K562 (cell line): ENCODE measurements around the gene KHDC1L. TPM values are rescaled to one million over a fixed set of nuclear protein-coding genes. Genes with fewer than 3 reads are reported as not detected.

ENCODE experiments used
- ADNP ChIP-seq: fragments of 200-800 bp; sonication (Bioruptor generic); IDR thresholded peaks from 2 replicates; pipeline ENCODE4 v1.6.1; 2016; ENCODE audit warnings: missing genetic modification characterization, missing compliant biosample characterization
- CREM ChIP-seq: IDR thresholded peaks from 2 replicates; pipeline ENCODE4 v1.6.1; 2014; ENCODE audit warnings: antibody characterized with exemption, low read depth
- CTCFL ChIP-seq: IDR thresholded peaks from 2 replicates; pipeline ENCODE4 v1.6.1; 2011; ENCODE audit warnings: borderline replicate concordance, low read depth, mild to moderate bottlenecking, moderate library complexity, low read length; ENCODE audit not compliant: insufficient read depth, poor library complexity, severe bottlenecking
- ELK1 ChIP-seq: sonication (generic); formaldehyde crosslinking; IDR thresholded peaks from 2 replicates; pipeline ENCODE4 v1.8.1; 2022; ENCODE audit warnings: missing genetic modification reagents
- ETS1 ChIP-seq: conservative IDR thresholded peaks from 2 replicates; pipeline ENCODE4 v1.6.1; 2011; ENCODE audit warnings: low read depth, mild to moderate bottlenecking, low read length; ENCODE audit not compliant: control insufficient read depth
- FOSL1 ChIP-seq: fragments of 200-800 bp; sonication (Bioruptor generic); conservative IDR thresholded peaks from 2 replicates; pipeline ENCODE4 v1.6.1; 2016; ENCODE audit warnings: missing genetic modification characterization, missing compliant biosample characterization
- NR2F6 ChIP-seq: fragments of 450-650 bp; formaldehyde crosslinking; IDR thresholded peaks from 2 replicates; pipeline ENCODE4 v1.4.0; 2020; ENCODE audit warnings: mild to moderate bottlenecking
- TAF15 ChIP-seq: fragments of 200-400 bp; formaldehyde crosslinking; IDR thresholded peaks from 2 replicates; pipeline ENCODE4 v1.6.1; 2017; ENCODE audit warnings: mild to moderate bottlenecking, low read depth, low read length, moderate library complexity
- TBP ChIP-seq: optimal IDR thresholded peaks from 2 replicates; pipeline ENCODE3; 2011; ENCODE audit warnings: low read depth, low read length, improper control_type of control experiment
- ZBTB34 ChIP-seq: fragments of 250-450 bp; sonication (Bioruptor Pico); IDR thresholded peaks from 2 replicates; pipeline ENCODE4 v1.8.0; 2021; ENCODE audit warnings: mild to moderate bottlenecking, moderate library complexity
- ZBTB7A ChIP-seq: IDR thresholded peaks from 2 replicates; pipeline ENCODE4 v1.6.1; 2011; ENCODE audit warnings: low read depth, mild to moderate bottlenecking, low read length, moderate library complexity, borderline replicate concordance; ENCODE audit not compliant: control insufficient read depth
- ZNF592 ChIP-seq: fragments of 450-650 bp; IDR thresholded peaks from 2 replicates; pipeline ENCODE4 v1.6.1; 2017; ENCODE audit warnings: antibody characterized with exemption, mild to moderate bottlenecking
- polyA plus RNA-seq, 8 experiments: library from polyadenylated mRNA; depleted of rRNA in 4 of 8; stranded (reverse) in 5 of 8; unstranded in 3 of 8; fragments of >200 nt; fragmentation: Nextera tagmentation in 2 of 8; fragmentation: Illumina TruSeq in 1 of 8; extraction: Ambion mirVana in 2 of 8; extraction: Trizol in 1 of 8; gene quantifications; 2 replicates each; pipeline versions ENCODE4 v1.2.1 to v1.2.3, GENCODE V29; 2011 to 2014; ENCODE audit warnings: inconsistent platforms in 1 of 8, missing spikeins in 1 of 8
- total RNA-seq, 7 experiments: library from RNA; depleted of rRNA in 6 of 7; stranded (reverse); fragments of >200 nt in 6 of 7; fragmentation: Illumina TruSeq in 2 of 7; extraction: Trizol in 2 of 7; gene quantifications; 2 replicates each; pipeline versions ENCODE4 v1.2.1 to v1.2.3, GENCODE V29; 2011 to 2021; ENCODE audit warnings: low replicate concordance in 1 of 7

Gene KHDC1L
- total and polyA plus RNA-seq, 9 of the 15 experiments (the other 6 are each of a cell fraction or from before 2014, with no cell fraction given) = 0.33 to 1.9 (median 0.54) TPM

- TF ChIP-seq FOSL1 (tag) (no peak), ZBTB34 (CRISPR knock-in tag) (no peak), ADNP (tag) (no peak), CTCFL (no peak), ZBTB7A (peak; percentile 76), ZNF592 (peak; percentile 44; the same call in 1 of the 2 replicates), TBP (peak; percentile 39), NR2F6 (CRISPR knock-in tag) (no peak), TAF15 (no peak), ETS1 (no peak), CREM (no peak), ELK1 (CRISPR knock-in tag) (no peak)
Measured at GRCh38 chr6:73262671-73263569, 37.6 kb upstream of the KHDC1L start, which contains the start of gene KHDC1 (continued).
